ENCODE data around the gene CCDC187.

The CCDC187 gene

DNA sequence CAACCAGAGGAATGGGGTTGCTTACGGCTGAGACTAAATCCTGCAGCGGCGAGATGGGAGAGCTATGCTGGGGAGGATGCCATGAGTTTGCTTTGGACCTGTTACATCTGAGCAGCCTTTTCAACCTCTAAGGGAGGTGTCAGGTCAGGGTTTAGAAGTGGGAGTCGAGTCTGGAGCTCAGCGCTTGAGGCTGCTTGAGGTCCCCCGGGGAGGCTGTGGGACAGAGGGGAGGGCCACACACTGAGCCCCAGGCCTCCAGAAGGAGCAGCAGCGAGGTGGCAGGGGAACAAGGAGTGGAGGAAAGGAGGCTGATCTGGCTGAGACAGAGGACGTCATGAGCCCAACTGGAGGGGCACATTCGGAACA lies 56.4 kb downstream of the CCDC187 start:
- H3K4me1 ChIP-seq (ENCODE audit: insufficient read depth, low read length), result peaks cover 18% of the 10 kb centered on the region
- peaks cover 10% of the 10 kb centered on the region; the same call in 1 of the 2 replicates for H3K27me3 ChIP-seq (ENCODE audit: insufficient read depth, low read length)
- no peaks in the 10 kb centered on the region for H3K36me3 ChIP-seq (ENCODE audit: insufficient read depth, low read depth, low read length)
- no peaks in the 10 kb centered on the region for H3K9me3 ChIP-seq (ENCODE audit: insufficient read depth, low read depth, low read length)
- H3K27ac ChIP-seq (ENCODE audit: low read length), result no peak overlapping the region
- no peak overlapping the region for H3K9ac ChIP-seq (ENCODE audit: low read depth, low read length)
- no peak overlapping the region for H3K4me3 ChIP-seq (ENCODE audit: low read length)

DNA sequence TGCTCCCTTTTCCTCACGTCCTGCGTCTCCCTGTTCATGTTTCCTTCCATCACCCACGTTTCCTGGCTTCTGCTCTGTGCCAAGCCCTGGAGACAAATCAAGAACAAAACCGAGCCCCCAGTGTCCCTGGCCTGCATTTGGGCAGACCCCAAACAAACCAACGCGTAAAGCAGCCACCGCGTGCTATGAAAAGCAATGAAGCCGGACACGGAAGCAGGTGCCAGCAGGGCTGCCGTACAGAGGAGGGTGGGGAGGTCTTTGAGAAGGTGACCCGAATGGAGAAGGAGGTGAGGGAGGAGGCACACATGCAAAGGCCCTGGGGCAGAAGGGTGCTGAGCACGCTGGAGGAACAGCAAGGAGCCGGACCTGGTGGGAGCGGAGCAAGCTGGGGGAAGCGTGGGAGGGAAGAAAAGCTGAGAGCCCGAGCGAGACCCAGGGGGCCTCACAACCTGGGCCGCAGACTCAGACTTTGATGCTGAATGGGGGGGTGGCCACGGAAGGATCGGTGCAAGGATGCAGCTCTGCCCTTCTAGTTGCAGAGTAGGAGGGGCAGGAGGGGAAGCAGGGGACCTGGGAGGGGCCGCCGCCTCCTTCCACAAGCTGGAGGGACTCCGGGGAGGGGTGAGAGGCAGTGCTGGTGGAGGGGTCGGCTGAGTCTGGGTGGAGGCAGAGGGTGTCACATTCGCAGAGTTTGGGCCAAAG lies 56.9 kb downstream of the CCDC187 start:
- Histone ChIP-seq H3K4me3 (ENCODE audit: low read length) (no peak overlapping the region), H3K9ac (ENCODE audit: low read depth, low read length) (no peak overlapping the region), H3K27me3 (ENCODE audit: insufficient read depth, low read length) (peaks cover 10% of the 10 kb centered on the region; the same call in 1 of the 2 replicates), H3K9me3 (ENCODE audit: insufficient read depth, low read depth, low read length) (no peaks in the 10 kb centered on the region), H3K27ac (ENCODE audit: low read length) (no peak overlapping the region), H3K4me1 (ENCODE audit: insufficient read depth, low read length) (peaks cover 18% of the 10 kb centered on the region), H3K36me3 (ENCODE audit: insufficient read depth, low read depth, low read length) (no peaks in the 10 kb centered on the region)

DNA sequence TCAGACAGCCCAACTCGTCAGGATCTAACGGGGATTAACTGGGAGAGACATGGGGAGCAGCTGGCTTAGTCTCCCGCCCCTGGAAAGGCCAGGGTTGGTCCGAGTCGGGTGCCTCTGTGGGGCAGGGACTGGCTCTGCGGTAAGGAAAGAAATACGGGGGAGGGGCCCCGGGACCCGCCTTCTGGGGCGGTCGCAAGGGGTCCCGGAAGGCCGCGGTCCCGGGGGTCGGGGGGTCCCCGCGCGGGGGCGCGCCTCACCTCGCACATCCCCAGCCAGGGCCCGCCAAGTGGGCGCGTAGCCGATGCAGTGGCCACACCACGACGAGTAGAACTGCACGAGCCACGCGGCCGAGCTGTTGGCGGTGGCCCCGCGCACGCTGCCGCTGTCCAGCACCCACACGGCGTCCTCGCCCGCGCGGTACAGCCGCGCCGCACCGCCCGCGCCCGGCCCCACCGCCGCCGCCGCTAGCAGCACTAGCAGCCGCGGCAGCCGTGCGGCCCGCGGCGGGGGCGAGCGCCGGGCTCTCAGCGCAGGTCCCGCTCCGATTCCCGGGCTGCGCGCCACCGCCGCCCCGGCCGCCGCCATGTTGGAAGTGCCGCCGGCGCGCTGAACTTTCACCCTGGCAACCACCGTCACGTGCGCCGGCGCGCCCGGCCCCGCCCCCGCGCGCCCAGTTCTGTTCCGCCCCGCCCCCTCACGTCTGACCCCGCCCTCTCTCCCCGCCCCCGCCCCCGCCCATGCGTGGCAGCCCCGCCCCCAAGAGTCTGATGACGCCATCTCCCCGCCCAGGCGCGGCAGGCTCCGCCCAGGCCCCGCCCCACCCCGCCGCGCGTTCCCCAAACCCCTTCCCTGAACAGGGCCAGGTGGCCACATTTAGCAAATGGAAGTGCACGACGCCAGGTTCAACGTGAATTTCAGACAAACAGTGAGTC lies 58.4 kb downstream of the CCDC187 start, which contains the start of gene QSOX2:
QSOX2 (minus strand) TSS at position 594 of the 932 bp plus-strand sequence; CDS start at position 585, 9 bp downstream.
- Histone ChIP-seq H3K27ac (ENCODE audit: low read length) (no peak within 1 kb of the TSS), H3K9ac (ENCODE audit: low read depth, low read length) (peak within 1 kb of the TSS; percentile 83), H3K4me3 (ENCODE audit: low read length) (peak within 1 kb of the TSS; percentile 94), H3K27me3 (ENCODE audit: insufficient read depth, low read length) (peaks cover 10% of the 10 kb centered on the region; the same call in 1 of the 2 replicates), H3K9me3 (ENCODE audit: insufficient read depth, low read depth, low read length) (no peaks in the 10 kb centered on the region), H3K36me3 (ENCODE audit: insufficient read depth, low read depth, low read length) (no peaks in the 10 kb centered on the region), H3K4me1 (ENCODE audit: insufficient read depth, low read length) (peaks cover 18% of the 10 kb centered on the region)

DNA sequence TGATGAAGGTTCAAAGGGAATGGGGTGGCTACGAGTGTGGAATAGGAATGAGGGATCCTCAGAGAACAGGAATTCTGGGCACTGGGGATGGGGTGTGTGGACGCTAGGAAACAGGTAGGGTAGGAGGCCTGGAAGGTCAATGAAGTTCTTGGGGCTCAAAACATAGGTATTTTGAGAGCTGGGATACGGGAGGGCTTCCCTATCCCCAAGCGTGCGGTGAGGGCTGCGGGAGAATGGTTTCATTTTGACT lies 59.0 kb downstream of the CCDC187 start:
- Histone ChIP-seq H3K27me3 (ENCODE audit: insufficient read depth, low read length) (peaks cover 10% of the 10 kb centered on the region; the same call in 1 of the 2 replicates), H3K4me3 (ENCODE audit: low read length) (peak overlapping the region; percentile 94), H3K4me1 (ENCODE audit: insufficient read depth, low read length) (peaks cover 18% of the 10 kb centered on the region), H3K36me3 (ENCODE audit: insufficient read depth, low read depth, low read length) (no peaks in the 10 kb centered on the region), H3K27ac (ENCODE audit: low read length) (no peak overlapping the region), H3K9ac (ENCODE audit: low read depth, low read length) (peak overlapping the region; percentile 83), H3K9me3 (ENCODE audit: insufficient read depth, low read depth, low read length) (no peaks in the 10 kb centered on the region)

DNA sequence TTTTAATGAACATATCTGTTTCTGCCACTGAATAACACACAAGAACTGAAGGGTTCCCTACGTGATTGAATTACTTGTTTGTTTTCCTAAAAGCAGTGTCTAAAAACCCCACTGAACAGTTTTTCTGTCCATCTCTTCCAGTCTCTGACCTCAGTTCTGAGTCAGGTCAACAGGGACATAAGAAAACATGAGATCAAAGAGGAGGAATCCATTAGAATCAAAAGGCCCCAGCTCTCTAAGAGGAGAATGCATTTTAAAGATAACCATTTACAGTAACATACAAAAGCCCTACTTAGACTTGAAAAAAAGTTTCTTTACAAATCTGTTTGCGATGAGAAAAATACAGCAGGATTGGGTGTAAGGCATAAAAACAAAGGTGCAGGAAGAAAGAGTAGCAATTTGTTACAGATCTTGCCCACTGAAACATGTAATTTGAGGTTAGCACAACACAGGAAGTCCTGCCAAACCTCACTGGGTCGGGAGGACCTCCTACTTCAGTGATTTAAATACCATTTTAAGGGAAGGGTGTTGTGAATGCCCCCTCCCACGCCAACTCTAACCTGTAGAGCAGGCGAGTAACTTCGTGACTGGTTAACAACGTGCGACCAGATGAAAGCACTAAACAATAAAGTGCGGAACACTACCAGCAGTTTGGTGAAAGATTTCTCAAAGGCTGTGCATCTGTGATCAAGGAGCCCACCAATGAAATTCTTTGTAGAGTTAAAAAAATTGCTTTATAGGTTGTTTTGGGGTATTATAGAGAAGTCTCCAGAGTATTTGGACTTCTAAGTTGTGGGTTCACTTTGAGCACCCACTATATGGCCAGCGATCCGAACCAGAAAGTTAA lies 59.5 kb downstream of the CCDC187 start:
- no peaks in the 10 kb centered on the region for H3K36me3 ChIP-seq (ENCODE audit: insufficient read depth, low read depth, low read length)
- H3K9me3 ChIP-seq (ENCODE audit: insufficient read depth, low read depth, low read length), result no peaks in the 10 kb centered on the region
- peaks cover 10% of the 10 kb centered on the region; the same call in 1 of the 2 replicates for H3K27me3 ChIP-seq (ENCODE audit: insufficient read depth, low read length)
- peak overlapping the region; percentile 94 for H3K4me3 ChIP-seq (ENCODE audit: low read length)
- H3K27ac ChIP-seq (ENCODE audit: low read length), result no peak overlapping the region
- peak overlapping the region; percentile 83; the same call in 1 of the 2 replicates for H3K9ac ChIP-seq (ENCODE audit: low read depth, low read length)
- H3K4me1 ChIP-seq (ENCODE audit: insufficient read depth, low read length), result peaks cover 18% of the 10 kb centered on the region

DNA sequence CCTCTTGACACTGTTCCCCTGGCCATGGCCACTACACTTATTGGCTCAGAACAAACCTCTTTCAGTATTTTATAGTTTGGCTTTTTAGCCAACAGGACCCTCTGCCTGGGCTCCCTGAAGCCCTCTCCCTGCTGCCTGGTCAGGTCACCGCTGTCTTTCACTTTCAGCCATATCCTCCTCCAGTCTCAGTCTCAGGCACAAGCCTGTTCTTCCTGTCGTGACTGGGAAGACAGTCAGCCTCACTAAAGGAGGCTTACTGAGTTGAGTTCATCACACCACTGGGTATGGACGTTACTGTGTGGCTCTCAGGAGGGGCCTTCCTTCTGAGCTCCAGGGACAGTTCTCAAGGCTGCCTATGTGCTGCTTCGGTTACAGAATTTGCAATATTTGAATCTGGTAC lies 60.3 kb downstream of the CCDC187 start:
- Histone ChIP-seq H3K9ac (ENCODE audit: low read depth, low read length) (no peak overlapping the region; the same call in 1 of the 2 replicates), H3K27me3 (ENCODE audit: insufficient read depth, low read length) (peaks cover 10% of the 10 kb centered on the region; the same call in 1 of the 2 replicates), H3K27ac (ENCODE audit: low read length) (no peak overlapping the region), H3K9me3 (ENCODE audit: insufficient read depth, low read depth, low read length) (no peaks in the 10 kb centered on the region), H3K4me3 (ENCODE audit: low read length) (peak overlapping the region; percentile 94; the same call in 1 of the 2 replicates), H3K4me1 (ENCODE audit: insufficient read depth, low read length) (peaks cover 18% of the 10 kb centered on the region), H3K36me3 (ENCODE audit: insufficient read depth, low read depth, low read length) (no peaks in the 10 kb centered on the region)

DNA sequence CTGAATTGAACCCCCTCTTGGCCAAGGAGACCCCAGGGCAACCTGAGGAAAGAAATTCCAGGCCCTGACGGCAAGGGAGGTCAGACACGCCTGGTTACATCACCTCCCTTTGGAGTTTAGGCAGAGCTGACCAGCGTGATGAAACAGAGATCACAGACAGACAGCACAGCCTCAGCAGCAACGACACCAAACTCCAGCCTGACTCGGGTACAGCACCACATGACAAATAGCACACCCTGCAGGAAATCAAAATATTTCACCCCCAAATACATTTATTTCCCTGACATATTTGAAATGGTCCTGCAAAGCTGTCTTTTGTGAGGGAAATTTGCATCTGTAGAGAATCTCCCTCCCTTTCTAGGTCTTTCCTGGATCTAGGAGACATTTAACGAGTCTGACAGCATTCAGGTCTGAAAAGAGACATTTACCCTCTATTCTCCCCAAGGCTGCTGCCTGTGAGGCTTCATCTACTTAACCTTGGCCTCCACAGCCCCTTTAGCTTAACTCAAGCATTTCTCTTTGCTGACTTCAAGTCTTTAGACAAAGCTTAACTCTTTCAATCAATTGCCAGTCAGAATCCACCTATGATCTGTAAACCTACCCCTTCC lies 60.9 kb downstream of the CCDC187 start:
- Histone ChIP-seq H3K4me1 (ENCODE audit: insufficient read depth, low read length) (peaks cover 18% of the 10 kb centered on the region), H3K36me3 (ENCODE audit: insufficient read depth, low read depth, low read length) (no peaks in the 10 kb centered on the region), H3K27me3 (ENCODE audit: insufficient read depth, low read length) (peaks cover 10% of the 10 kb centered on the region; the same call in 1 of the 2 replicates), H3K27ac (ENCODE audit: low read length) (no peak overlapping the region), H3K9me3 (ENCODE audit: insufficient read depth, low read depth, low read length) (no peaks in the 10 kb centered on the region), H3K9ac (ENCODE audit: low read depth, low read length) (no peak overlapping the region), H3K4me3 (ENCODE audit: low read length) (no peak overlapping the region)

DNA sequence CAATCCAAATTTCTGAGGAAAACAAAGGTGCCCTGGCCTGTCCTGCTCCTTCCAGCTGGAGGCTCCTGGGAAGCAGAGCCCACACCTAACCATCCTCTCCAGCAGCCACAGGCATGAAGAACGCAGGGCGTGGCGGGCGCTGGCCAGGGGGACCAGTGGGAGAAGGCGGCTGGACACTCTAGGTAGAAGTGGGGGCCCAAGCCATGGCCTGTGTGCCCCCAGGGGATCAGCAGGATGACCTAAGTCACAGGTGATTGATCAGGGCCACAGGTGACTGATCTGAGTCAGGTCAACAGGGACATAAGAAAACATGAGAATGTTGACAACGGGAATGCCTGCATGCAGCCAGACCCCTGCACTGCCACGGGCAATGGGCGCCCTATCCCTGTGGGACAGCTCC lies 61.6 kb downstream of the CCDC187 start:
- peaks cover 18% of the 10 kb centered on the region for H3K4me1 ChIP-seq (ENCODE audit: insufficient read depth, low read length)
- no peak overlapping the region for H3K27ac ChIP-seq (ENCODE audit: low read length)
- H3K36me3 ChIP-seq (ENCODE audit: insufficient read depth, low read depth, low read length), result no peaks in the 10 kb centered on the region
- no peaks in the 10 kb centered on the region for H3K9me3 ChIP-seq (ENCODE audit: insufficient read depth, low read depth, low read length)
- no peak overlapping the region for H3K4me3 ChIP-seq (ENCODE audit: low read length)
- H3K9ac ChIP-seq (ENCODE audit: low read depth, low read length), result no peak overlapping the region
- H3K27me3 ChIP-seq (ENCODE audit: insufficient read depth, low read length), result peaks cover 10% of the 10 kb centered on the region; the same call in 1 of the 2 replicates

DNA sequence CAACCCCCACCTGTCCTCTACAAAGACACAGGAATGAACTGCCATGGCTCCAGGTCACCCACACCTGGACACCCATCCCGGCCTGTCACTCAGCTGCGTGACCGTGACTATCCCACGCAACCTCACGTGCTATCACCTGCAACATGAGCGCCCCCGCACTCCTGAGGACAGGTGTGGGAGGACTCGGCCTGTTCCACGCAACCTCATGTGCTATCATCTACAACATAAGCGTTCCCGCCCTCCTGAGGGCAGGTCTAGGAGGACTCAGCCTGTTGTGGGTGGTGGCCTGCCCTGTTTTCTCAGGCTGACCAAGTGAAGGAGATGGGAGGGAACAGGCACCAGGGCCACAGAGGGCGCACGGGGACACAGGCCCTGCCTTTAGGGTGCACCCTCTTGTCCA lies 62.4 kb downstream of the CCDC187 start:
- Histone ChIP-seq H3K4me3 (ENCODE audit: low read length) (no peak overlapping the region), H3K9me3 (ENCODE audit: insufficient read depth, low read depth, low read length) (no peaks in the 10 kb centered on the region), H3K4me1 (ENCODE audit: insufficient read depth, low read length) (peaks cover 18% of the 10 kb centered on the region), H3K27ac (ENCODE audit: low read length) (no peak overlapping the region), H3K9ac (ENCODE audit: low read depth, low read length) (no peak overlapping the region), H3K36me3 (ENCODE audit: insufficient read depth, low read depth, low read length) (no peaks in the 10 kb centered on the region), H3K27me3 (ENCODE audit: insufficient read depth, low read length) (peaks cover 7% of the 10 kb centered on the region; the same call in 1 of the 2 replicates)

DNA sequence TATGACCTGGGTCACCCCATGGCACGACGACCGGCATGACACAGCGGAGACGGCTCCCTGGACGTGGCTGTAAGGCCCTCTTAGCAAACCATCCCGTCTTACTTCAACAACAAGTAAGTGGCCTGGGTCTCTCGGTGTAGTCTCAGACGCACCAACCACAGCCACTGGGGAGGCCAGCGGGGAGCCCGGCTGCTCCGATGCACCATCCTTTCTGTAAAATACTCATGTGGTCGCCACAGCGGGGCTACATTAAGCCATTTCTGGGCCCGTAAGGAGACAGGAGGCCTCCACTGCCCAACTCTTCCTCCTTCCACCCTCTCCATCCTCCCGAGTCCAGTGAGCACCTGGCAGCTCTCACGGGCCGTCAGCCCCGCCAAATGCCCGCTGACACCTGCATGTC lies 63.0 kb downstream of the CCDC187 start:
- Histone ChIP-seq H3K9ac (ENCODE audit: low read depth, low read length) (no peak overlapping the region), H3K27me3 (ENCODE audit: insufficient read depth, low read length) (peaks cover under 1% of the 10 kb centered on the region; the same call in 1 of the 2 replicates), H3K4me3 (ENCODE audit: low read length) (no peak overlapping the region), H3K36me3 (ENCODE audit: insufficient read depth, low read depth, low read length) (peaks cover 6% of the 10 kb centered on the region; the same call in 1 of the 2 replicates), H3K27ac (ENCODE audit: low read length) (no peak overlapping the region), H3K9me3 (ENCODE audit: insufficient read depth, low read depth, low read length) (no peaks in the 10 kb centered on the region), H3K4me1 (ENCODE audit: insufficient read depth, low read length) (peaks cover 18% of the 10 kb centered on the region)

DNA sequence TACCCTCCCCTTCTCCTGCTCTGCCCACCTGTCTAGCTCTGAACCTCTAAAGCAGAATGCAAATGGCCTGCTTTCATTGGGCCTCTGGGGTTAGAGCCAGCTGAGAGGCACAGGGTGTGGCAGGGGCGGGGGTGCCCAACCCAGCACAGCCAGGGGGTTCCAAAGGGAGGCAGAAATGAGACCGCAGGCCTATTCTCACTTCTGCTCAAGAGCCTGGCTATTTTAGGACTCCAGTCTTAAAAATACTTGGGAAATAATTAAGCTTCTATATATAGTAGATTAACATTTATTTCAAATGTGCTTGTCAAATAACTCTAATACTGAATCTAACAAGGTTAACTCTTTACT lies 63.9 kb downstream of the CCDC187 start:
- Histone ChIP-seq H3K27ac (ENCODE audit: low read length) (no peak overlapping the region), H3K4me1 (ENCODE audit: insufficient read depth, low read length) (peaks cover 17% of the 10 kb centered on the region), H3K9me3 (ENCODE audit: insufficient read depth, low read depth, low read length) (no peaks in the 10 kb centered on the region), H3K36me3 (ENCODE audit: insufficient read depth, low read depth, low read length) (peaks cover 11% of the 10 kb centered on the region; the same call in 1 of the 2 replicates), H3K4me3 (ENCODE audit: low read length) (no peak overlapping the region), H3K27me3 (ENCODE audit: insufficient read depth, low read length) (no peaks in the 10 kb centered on the region), H3K9ac (ENCODE audit: low read depth, low read length) (no peak overlapping the region)

All from iPS-20b (cell line).